HG03097 (cell line): Measurements from ENCODE around the gene DCUN1D1.

ENCODE experiments used
- ATAC-seq: cut with Tn5 transposase; IDR thresholded peaks from one replicate; pipeline ENCODE4 v1.9.1; 2021; ENCODE audit not compliant: unreplicated experiment, low FRiP score

Gene DCUN1D1

DNA sequence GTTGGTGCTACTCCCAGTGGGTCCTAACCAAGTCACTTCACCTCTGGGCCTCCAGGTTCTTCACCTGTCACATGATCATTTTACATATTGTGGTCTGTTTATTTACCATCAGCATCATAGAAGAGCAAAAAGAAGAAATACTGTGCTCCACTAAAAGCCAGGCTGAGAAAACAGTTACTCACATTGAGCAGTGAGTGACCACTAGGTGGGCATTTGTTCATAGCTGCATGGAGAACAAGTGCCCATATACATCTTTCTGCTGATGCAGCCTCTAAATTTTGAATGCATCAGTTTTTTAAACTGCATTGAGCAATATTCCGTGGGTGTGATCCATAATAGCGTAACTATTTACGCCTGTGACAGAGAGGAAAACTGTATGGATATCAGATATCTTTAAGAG, 76.2 kb downstream of the DCUN1D1 start:
- no peak for ATAC-seq

DNA sequence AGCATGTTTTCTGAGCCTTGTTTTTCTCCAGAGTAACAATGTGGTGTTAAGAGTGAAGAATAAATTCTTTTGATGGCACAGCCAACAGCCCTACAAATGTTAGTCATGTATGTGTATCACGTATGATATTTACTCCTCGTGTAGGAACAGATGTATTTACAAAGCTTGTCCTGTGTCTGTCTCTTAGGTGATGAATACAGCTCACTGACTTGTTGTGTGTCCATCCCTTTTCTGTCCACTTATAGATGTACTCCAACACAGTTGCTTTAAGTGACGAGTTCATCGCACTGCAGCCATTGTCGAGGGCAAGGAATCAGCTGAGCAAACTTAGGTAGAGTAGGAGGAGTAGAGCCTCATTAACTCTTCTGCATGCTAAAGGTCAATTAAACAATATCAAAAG, 78.1 kb downstream of the DCUN1D1 start:
- ATAC-seq = no peak

DNA sequence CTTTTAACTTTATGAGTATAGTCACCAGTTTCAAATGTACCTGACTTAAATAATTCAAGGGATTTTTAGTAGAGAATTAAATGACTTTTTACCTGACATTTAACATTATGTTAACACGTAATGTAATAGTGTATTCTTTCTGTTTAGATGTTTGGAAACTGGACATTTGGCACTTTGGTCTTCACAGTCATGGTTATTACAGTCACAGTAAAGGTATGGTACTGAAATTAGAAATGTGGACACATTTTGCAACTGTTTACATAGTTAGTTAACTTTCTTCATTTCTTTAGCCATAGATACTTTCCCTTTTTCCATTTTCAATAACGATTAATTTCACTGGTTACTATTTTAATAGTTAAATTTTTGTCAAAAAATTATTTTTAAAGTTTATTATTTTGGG, 83.8 kb downstream of the DCUN1D1 start:
- no peak for ATAC-seq

DNA sequence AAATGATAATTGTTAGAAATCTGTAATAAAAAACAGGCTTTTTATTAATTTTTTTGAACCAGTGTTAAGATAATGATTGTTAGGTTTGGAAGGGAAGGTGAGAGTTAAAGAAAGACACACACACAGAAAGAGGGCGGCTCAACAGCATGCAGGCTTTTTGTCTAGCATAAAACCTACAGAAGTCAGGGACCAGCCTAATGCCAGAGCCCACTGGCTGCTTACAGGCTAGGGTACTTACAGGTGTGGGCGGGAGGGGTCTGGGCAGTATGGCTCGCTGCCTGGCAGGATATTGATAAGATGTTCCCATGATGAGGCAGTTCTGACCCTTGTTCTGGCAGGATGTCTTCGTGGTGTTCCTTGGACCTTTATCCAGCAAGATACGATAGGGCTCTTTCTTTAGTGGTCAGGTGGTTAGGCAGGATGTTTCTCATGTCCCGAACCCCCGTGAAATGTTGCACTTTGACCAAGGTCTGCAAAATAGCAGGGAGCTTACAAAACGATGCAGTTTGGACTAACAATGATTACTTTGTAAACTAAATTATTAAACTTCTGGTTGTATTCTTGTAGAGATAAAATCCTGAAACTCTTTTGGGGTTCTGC, 84.7 kb downstream of the DCUN1D1 start:
- ATAC-seq = no peak

DNA sequence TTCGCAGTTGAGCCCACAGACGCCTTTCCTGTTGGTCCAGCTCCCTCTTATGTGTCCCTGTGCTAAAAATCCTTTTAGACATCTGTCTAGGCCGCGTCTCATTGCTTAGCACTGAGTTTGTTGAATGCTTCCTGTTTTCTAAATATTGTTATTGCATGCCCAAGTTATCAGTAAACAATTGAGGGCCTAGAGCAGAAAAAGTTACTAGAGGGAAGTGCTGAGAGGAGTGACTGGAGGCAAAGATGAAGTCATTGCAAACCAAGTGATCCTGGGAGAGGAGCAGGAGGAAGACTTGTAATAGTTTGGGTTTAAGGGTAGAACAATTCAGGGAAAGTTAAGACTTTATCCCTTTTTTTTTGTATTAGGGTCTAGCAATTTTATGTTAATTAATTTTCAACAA, 88.1 kb downstream of the DCUN1D1 start:
- no peak for ATAC-seq

DNA sequence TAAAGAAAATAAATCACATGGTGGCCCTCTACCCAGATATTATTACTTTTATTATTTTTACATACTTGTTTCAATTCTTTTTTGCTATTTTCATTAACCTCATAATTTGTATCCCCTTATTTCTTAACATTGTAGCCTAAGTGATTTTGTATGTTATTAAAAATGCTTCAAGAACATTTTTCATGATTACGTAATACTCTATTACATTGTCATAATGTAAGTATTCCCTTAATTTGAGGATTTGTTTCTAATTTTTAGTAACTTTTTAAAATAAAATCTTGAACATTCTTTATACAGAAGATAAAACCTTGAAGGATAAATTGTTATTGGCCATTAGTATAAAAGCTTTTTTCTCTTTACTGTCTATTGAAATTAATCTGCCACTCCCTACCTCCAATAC, 89.0 kb downstream of the DCUN1D1 start:
- no peak for ATAC-seq

DNA sequence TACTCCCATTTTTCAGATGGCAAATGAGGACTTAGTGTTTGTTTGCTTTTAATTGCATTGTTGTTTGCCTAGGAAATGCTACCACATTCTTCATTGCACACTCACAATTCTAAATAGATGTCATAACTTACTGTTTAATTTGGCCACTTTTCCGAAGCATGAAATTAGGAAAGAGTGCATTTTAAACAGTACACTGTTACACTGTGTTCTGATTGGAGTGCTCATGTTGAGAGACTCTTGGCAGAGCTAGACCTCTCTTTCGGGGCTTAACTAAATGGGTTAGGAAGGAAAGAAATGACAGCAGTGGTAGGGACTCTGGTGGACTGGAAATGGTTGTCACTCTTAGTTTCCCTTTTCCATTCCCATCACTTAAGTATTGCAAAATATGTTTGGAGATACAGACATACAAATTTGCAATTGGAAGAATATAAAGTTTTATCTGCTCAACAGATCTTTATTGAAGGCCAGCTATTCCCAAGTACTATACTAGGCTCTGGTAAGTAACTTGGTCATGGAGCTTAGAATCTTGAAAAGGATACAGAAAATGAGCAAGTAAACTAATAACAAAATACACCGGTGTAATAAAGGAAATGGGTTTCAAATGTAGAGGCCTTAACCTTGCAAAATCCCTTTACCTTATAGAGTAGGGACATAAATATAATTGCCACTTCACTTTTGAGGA, 90.2 kb downstream of the DCUN1D1 start:
- no peak for ATAC-seq
